HG02884 (cell line): Measurements from ENCODE around the gene APOD.

Experiments
- ATAC-seq: cut with Tn5 transposase; IDR thresholded peaks from one replicate; pipeline ENCODE4 v1.9.1; 2021; ENCODE audit warnings: mild to moderate bottlenecking, moderate library complexity; ENCODE audit not compliant: unreplicated experiment

The APOD gene

DNA sequence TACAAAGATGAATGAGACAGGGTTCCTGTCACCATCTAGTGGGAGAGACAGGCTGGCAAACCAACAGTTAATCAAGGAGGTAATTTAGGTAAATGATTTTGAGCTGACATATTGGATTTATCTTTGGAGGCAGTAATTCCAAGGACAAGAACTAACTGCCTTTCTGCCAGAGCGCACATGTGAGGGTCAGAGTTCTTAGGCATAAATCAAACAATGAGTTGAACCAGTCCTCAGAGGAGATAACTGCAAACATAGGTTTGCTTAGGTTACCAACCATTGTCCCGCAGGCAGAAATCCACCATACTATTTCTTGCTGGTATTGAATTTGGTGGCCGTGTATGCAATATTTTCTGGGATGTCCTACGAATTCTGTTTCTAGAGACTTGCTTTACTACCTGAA lies 26.4 kb downstream of the APOD start:
- ATAC-seq = no peak

- no peak for ATAC-seq
These were observed 27.4 kb downstream of the APOD start for GRCh38 chr3:195556390-195556789.

- no peak for ATAC-seq
These were observed 28.6 kb downstream of the APOD start for GRCh38 chr3:195555110-195555509.

GRCh38 chr3:195554458-195554857 lies 29.3 kb downstream of the APOD start:
- no peak for ATAC-seq

DNA sequence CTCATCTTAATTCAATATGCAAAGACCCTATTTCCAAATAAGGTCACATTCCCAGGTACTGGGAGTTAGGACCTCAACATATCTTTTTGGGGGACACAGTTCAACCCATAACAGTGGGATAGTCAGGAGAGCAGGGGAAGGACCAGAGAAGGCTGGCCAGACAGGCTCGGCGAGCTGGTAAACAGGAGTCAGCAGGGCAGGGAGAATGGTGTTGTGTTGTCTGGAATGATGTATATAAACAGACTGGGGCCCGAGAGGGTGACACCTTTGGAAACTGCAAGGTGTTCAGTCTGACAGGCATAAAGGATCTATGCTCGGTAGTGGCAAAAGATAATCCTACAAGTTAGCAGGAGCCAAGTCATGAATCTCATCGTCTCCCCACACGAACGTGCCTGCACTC lies 30.5 kb downstream of the APOD start:
- no peak for ATAC-seq

DNA sequence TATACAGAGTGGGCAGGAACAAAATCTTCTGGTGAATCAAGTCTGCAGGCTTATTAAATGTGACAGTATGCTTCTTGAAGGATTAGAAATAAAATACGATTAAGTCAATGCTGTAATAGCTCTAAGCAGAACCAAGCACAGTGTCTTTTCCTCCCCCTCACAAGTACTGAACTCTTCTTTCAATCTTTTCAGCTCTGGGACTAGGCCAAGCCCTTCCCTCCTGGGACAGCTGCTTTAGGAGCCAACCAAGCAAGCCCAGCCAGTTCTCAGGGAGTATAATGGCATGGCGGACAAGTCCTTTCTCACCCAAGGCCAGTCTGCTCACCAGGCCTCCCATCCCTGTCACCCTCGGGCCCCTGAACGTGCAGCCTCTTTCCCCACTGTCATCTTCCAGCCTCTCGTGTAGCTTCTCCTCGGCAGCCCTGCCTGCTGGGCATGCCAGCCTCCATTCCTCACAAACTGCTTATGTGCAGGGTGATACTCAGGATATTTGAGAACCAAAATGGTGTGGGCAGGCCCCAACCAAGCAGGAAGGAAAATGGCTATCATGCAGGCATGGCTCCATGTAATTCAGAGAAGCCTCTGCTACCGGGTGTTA lies 32.3 kb downstream of the APOD start:
- no peak for ATAC-seq

DNA sequence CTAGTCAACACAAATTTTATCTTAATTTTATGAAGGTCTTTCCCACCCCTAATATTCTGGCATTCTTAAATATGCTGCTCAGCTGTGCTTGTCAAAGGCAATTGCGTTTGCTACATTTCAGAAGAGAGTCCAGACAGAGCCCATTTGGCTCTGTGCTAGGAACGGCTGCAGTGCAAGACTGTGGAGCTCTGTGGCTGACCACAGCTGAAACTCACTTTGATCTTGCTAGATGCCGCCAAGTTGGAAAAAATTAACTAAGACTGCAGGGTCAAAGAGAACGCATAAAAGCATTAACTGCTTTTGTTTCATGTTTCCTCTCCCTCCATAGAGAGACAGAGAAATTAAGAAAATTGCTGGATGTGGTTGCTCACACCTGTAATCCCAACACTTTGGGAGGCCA lies 33.0 kb downstream of the APOD start:
- no peak for ATAC-seq

DNA sequence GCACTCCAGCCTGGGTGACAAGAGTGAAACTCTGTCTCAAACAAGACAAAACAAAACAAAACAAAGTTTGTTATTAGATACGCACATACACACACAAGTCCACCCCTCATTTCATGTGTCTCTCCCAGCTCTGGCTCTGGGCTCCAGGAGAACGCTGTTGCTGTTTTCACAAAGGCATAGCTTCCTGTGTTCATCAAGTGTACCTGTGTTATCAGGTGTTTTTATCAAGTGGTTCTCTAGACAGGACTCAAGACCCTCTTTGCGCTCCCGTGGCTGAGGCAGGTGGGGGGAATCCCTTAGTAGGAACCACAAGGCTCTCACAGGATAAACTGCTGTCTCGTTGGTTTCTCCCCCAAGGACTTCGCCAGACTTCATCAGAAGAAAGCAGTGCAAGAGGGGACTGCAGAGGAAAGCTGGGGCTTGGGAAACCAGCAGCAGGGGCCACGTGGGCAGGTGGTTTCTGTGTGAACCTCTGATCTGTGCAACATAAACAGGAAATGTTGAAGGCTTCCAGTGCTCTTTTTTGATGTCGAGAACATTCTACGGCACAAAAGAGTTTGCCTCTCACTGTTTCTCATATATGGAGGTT lies 33.7 kb downstream of the APOD start:
- ATAC-seq = peak; percentile 65

DNA sequence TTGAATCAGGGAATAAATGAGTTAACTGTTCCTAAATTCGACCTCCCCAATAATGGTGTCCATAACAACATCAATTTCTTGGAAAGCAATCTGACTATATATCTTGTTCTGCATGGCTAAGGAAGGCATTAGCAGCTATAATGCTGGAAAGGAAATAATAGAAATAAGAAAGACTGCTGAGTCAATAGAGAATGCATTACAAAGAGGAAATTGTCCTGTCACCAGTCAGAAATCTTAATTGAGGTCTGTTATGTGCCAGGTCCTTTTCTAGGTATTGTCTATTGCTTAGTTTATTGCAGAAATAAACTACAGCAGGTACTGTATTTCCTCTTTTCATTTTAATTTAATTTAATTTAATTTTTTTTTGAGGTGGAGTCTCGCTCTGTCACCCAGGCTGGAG lies 34.8 kb downstream of the APOD start:
- ATAC-seq = no peak

GRCh38 chr3:195548501-195548900 lies 35.2 kb downstream of the APOD start:
- no peak for ATAC-seq

DNA sequence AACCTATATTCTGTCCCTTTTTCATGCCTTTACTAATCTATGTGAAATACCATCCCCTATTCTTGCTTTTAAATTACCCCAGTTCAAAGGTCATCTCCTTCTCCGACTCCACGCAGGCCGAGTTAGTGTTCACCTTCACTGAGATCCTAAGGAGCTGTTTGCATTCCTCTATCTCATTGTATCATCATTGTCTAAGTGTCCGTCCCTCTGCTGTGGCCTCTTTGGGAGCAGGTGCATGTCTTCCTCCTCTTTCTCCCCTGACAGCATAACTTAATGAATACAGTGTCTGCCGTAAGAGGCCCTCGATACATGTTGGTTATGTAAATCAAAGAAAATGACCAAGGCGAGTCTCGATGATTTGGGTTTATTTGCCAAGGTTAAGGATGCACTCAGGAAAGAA lies 35.7 kb downstream of the APOD start:
- ATAC-seq = no peak

- no peak for ATAC-seq
These were observed 37.6 kb downstream of the APOD start for GRCh38 chr3:195546130-195546560.

DNA sequence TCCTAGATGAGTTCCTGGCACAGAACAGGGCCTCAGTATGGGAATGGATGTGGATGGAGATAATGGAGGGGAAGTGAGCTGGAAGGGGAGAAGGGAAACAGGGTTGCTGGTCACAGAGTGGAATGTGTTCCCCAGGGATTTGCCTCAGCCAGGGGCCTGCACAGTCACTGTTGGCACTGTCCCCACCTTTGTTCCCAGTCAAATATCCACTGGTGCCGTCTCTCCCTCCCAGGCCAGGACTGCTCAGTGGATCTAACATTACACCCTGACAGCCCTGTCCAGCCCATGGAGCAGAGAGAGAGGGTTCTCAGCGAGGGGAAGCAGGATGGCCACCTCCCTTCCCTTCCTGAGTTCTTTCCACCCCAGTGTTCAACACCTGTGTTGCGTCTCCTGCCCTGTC lies 39.1 kb downstream of the APOD start:
- no peak for ATAC-seq

DNA sequence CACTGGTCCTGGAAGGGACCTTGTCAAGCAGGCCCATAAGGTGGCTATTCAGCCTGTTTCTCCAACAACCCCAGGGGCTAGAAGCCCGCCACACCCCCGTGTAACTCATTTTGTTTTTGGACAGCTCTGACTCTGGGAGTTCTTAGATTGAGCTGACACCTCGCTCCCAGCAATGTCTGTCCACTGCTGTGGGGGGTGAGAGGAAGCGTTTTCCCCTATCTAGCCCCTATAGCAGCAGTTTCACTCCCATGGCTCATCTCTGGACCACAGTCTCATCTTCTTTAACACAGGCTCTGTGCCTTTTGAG lies 39.6 kb downstream of the APOD start:
- ATAC-seq = no peak

GRCh38 chr3:195543500-195544229 lies 40.1 kb downstream of the APOD start:
- ATAC-seq = no peak

- peak; percentile 65 for ATAC-seq
These were observed 40.8 kb downstream of the APOD start, which contains the start of gene PPP1R2 for GRCh38 chr3:195542698-195543499. TSS of gene PPP1R2 (minus strand) at chr3:195543325. CDS start at chr3:195543025, 300 bp downstream.

DNA sequence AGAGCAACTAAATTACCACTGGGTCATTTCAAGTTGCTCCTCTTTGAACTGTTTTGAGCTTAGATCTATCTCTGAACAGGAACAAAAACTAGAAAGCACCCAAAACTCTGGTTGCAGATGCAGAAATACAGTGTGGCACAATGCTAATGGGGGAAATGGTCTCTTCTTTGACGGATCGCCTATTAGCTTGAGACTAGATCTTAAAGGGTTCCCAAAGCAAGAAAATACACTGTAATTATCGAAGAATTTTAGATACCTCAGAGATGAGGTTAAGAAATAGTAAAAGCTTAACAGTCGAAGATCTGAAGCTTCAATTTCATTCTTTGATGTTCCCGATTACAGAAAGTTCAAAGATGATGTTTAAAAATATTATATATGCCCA lies 41.4 kb downstream of the APOD start:
- no peak for ATAC-seq

DNA sequence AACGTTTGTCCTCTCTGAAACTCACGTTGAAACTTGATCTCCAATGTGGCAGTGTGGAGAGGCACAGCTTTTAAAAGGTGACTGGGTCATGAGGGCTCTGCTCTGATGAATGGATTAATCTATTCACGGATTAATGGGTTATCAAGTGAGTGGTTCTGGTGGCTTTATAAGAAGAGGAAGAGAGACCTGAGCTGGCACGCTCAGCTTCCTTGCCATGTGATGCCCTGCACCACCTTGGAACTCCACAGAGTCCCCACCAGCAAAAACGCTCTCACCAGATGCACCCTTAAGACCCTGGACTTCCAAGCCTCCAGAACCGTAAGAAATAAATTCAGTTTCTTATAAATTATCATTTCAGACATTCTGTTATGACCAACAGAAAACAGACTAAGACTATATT lies 43.2 kb downstream of the APOD start:
- ATAC-seq = no peak

DNA sequence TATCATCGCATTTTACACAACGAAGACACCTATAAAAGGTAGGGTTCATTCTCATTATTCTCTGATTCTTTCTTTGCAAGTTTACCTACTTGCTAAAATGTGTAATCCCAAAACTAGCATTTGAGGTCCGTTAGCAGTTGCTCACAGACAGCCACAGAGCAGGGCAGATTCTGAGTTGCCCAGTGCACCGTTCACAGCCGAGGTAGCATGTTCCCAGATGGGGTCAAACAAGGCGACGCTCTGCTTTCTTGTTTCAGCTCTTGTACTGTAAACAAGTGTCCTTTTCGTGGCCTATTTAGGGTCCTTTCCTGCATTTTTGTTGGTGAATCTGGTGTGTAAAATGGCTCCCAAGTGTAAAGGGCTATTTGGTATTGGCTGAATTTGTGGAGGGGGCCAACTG lies 43.7 kb downstream of the APOD start:
- no peak for ATAC-seq

GRCh38 chr3:195539479-195539878 lies 44.3 kb downstream of the APOD start:
- no peak for ATAC-seq

DNA sequence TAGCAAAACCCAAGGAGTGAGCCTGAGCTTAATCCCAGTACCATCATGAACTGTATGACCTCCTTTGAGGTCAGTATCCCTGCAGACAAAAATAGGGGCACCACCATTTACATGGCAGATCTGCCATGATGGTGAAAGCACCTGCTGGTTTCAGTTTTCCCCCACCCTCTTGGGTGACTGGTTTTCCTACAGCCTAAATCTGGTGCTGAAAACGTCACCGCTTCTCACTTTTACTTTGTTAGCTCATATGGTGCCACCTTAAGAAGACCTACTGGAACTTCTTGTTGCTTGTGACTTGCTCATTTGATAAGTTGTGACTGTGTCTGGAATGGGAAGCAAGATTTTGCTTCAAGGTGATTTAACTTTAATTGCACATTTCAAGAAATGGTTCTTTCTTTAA lies 45.7 kb downstream of the APOD start:
- peak; percentile 49 for ATAC-seq

GRCh38 chr3:195535293-195535692 lies 48.4 kb downstream of the APOD start:
- no peak for ATAC-seq
